NCI-H2107 treated with DMSO at 0.1 percent for 48 hours (cell line): ENCODE results near the gene ATOSB.

Source experiments
- DNase-seq: peaks from one replicate; lab custom pipeline; 2025; ENCODE audit not compliant: unreplicated experiment; lab: John Stamatoyannopoulos, UW

The ATOSB gene

GRCh38 chr9:35089434-35089833, 26.2 kb downstream of the ATOSB start:
- DNase-seq, result no peak

GRCh38 chr9:35085078-35085477, 30.6 kb downstream of the ATOSB start:
- DNase-seq, result no peak

- peak; percentile 79 for DNase-seq
Measured at GRCh38 chr9:35079426-35080341, 36.0 kb downstream of the ATOSB start, which contains the start of gene FANCG. FANCG (minus strand) TSS chr9:35079942; CDS start chr9:35079524, 418 bp downstream.

- no peak for DNase-seq
Measured at GRCh38 chr9:35079041-35079425, 36.6 kb downstream of the ATOSB start.

- DNase-seq, result no peak
Measured at GRCh38 chr9:35078066-35078465, 37.6 kb downstream of the ATOSB start.

GRCh38 chr9:35076848-35077247, 38.8 kb downstream of the ATOSB start:
- DNase-seq, result no peak

GRCh38 chr9:35075358-35075757, 40.3 kb downstream of the ATOSB start:
- no peak for DNase-seq

GRCh38 chr9:35074791-35075190, 40.9 kb downstream of the ATOSB start:
- DNase-seq, result no peak

- no peak for DNase-seq
Measured at GRCh38 chr9:35074141-35074540, 41.5 kb downstream of the ATOSB start.

- DNase-seq, result no peak
Measured at GRCh38 chr9:35073279-35073612, 42.4 kb downstream of the ATOSB start.

- DNase-seq, result peak; percentile 96
Measured at GRCh38 chr9:35072461-35073278, 43.0 kb downstream of the ATOSB start, which contains the start of gene VCP. VCP (minus strand) TSS chr9:35072625; CDS start chr9:35072353, 272 bp downstream.

- DNase-seq, result peak; percentile 17
Measured at GRCh38 chr9:35071814-35072460, 43.7 kb downstream of the ATOSB start.

GRCh38 chr9:35070823-35071813, 44.5 kb downstream of the ATOSB start:
- DNase-seq, result no peak

GRCh38 chr9:35069020-35069419, 46.6 kb downstream of the ATOSB start:
- DNase-seq, result no peak

GRCh38 chr9:35067056-35067455, 48.6 kb downstream of the ATOSB start:
- DNase-seq, result no peak

GRCh38 chr9:35060548-35061207, 55.0 kb downstream of the ATOSB start:
- no peak for DNase-seq

GRCh38 chr9:35059438-35059837, 56.2 kb downstream of the ATOSB start:
- DNase-seq, result no peak

GRCh38 chr9:35057271-35057620, 58.4 kb downstream of the ATOSB start:
- DNase-seq, result no peak

- DNase-seq, result no peak
Measured at GRCh38 chr9:35056571-35057270, 58.9 kb downstream of the ATOSB start.
